ENCODE measurements around the gene RAP1B.

DNA sequence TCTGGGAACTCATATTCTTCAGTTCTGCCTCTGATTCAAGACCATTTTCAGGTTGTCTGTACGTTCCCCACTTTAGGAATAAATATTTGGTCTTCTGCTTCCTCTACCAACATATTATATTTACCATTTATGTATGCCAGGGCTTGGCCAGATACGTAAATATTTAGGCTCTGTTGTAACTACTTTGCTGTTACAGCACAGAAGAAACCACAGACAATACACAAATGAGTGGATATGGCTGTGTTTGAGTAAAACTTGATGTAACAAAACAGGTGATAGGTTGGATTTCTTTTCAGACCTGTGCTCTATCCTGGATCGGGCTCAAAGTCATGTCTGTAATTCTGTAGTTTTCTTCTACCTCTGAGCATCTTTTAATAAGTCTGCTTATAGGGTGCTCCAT lies 37.5 kb downstream of the RAP1B start:
- TF ChIP-seq, protein P1, sequence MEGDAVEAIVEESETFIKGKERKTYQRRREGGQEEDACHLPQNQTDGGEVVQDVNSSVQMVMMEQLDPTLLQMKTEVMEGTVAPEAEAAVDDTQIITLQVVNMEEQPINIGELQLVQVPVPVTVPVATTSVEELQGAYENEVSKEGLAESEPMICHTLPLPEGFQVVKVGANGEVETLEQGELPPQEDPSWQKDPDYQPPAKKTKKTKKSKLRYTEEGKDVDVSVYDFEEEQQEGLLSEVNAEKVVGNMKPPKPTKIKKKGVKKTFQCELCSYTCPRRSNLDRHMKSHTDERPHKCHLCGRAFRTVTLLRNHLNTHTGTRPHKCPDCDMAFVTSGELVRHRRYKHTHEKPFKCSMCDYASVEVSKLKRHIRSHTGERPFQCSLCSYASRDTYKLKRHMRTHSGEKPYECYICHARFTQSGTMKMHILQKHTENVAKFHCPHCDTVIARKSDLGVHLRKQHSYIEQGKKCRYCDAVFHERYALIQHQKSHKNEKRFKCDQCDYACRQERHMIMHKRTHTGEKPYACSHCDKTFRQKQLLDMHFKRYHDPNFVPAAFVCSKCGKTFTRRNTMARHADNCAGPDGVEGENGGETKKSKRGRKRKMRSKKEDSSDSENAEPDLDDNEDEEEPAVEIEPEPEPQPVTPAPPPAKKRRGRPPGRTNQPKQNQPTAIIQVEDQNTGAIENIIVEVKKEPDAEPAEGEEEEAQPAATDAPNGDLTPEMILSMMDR (IDR thresholded peaks at IDR 0.05), result no peak
- no peak for TF ChIP-seq POLR2A (IDR thresholded peaks at IDR 0.05)
